ENCODE results near the gene MRPS22. TPM values are rescaled to one million over a fixed set of nuclear protein-coding genes. Genes with fewer than 3 reads are reported as not detected.

Gene MRPS22
- total and polyA plus RNA-seq, 2 of the 8 experiments (the other 6 are each of a cell fraction or from before 2014, with no cell fraction given): 28.3 to 45.8 TPM

DNA sequence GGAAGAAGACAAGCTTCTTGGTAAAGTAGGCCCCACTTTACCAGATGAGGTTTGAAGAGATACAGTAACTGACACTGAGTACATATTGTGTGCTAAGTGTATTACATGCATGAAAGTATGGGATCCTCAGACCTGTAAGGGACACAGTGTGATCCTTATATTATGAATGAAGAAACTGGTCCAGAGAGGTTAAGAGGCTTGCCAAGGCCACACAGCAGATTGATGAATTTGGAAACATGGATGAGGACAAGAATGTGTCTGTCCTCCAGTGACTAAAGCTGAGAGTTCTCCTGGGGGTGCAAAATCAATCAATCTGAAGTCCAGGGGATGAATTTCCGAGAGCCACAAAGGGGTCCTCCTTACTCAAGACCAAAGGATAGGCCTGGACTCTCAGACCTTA lies 31.4 kb upstream of the MRPS22 start:
- no peak overlapping the region for H2BK5ac ChIP-seq (ENCODE audit: low read depth, low read length)
- no peaks in the 10 kb centered on the region for H3K79me1 ChIP-seq (ENCODE audit: low read depth, low read length)
- H3K9me3 ChIP-seq (ENCODE audit: insufficient read depth in 2 of 2, low read depth in 1 of 2, low read length in 1 of 2): no peaks in the 10 kb centered on the region
- H3K9ac ChIP-seq (replicated peaks in 1 of 4; ENCODE audit: extremely low read depth in 1 of 4, low read depth in 3 of 4, low read length in 3 of 4): no peak overlapping the region
- DNase-seq (ENCODE audit: low read depth in 1 of 2, low spot score in 2 of 2) (no peak), FAIRE-seq (no peak)
- no peak overlapping the region for H4K91ac ChIP-seq (replicated peaks; ENCODE audit: insufficient read length, low read length)
- H2AFZ ChIP-seq (ENCODE audit: low read length): no peak overlapping the region
- no peak overlapping the region for H3K4me3 ChIP-seq (ENCODE audit: extremely low read depth in 1 of 4, insufficient read depth in 2 of 4, low read depth in 3 of 4, low read length in 4 of 4)
- ChIA-PET POLR2A (ENCODE audit: partially characterized antibody) (no interaction called here), CTCF (ENCODE audit: partially characterized antibody) (interaction anchor here (1.1 to 8.6 kb wide), 4 partner anchors 7 to 200 kb away, joined by 4 to 103 read pairs (median 8); no protein-coding TSS in a partner anchor)
- no peak overlapping the region for H3K4me2 ChIP-seq (ENCODE audit: insufficient read depth in 1 of 2, low read depth in 2 of 2, low read length in 2 of 2)
- H3K23me2 ChIP-seq (ENCODE audit: low read depth, low read length): peaks cover 1% of the 10 kb centered on the region; the same call in 1 of the 2 replicates
- H3K27ac ChIP-seq (ENCODE audit: low read depth, low read length): no peak overlapping the region
- H4K8ac ChIP-seq (ENCODE audit: extremely low read depth, insufficient read depth, low read length): no peak overlapping the region
- no peak overlapping the region for H3K18ac ChIP-seq (ENCODE audit: extremely low read depth, low read length)
- H3K36me3 ChIP-seq (ENCODE audit: control insufficient read depth in 2 of 4, insufficient read depth in 4 of 4, low read length in 3 of 4): no peaks in the 10 kb centered on the region
- no peaks in the 10 kb centered on the region for H3K79me2 ChIP-seq (ENCODE audit: control insufficient read depth in 1 of 2, insufficient read depth in 2 of 2, low read length in 2 of 2)
- H3K27me3 ChIP-seq (replicated peaks in 1 of 4; ENCODE audit: control insufficient read depth in 3 of 4, extremely low read depth in 1 of 4, insufficient read depth in 3 of 4, low read length in 3 of 4): no peaks in the 10 kb centered on the region
- peaks cover 0 to 6% (median 2%) of the 10 kb centered on the region in 4 experiments; a peak in 5 of 7 replicates for H3K4me1 ChIP-seq (replicated peaks in 1 of 4; ENCODE audit: control insufficient read depth in 3 of 4, insufficient read depth in 4 of 4, low read length in 3 of 4)
- no peak overlapping the region for H2AK5ac ChIP-seq (ENCODE audit: low read depth, low read length)
- H2BK12ac ChIP-seq (ENCODE audit: low read depth, low read length): no peak overlapping the region
- no peaks in the 10 kb centered on the region for H4K20me1 ChIP-seq (replicated peaks in 1 of 2; ENCODE audit: control insufficient read depth in 1 of 2, insufficient read depth in 2 of 2, low read length in 2 of 2)
- no peak overlapping the region for H3K4ac ChIP-seq (replicated peaks; ENCODE audit: insufficient read length, low read depth, low read length)
- H3K23ac ChIP-seq (ENCODE audit: insufficient read length): no peak overlapping the region
- no peak overlapping the region for H2BK15ac ChIP-seq (ENCODE audit: low read length)
- no peak overlapping the region for H3K14ac ChIP-seq (ENCODE audit: insufficient read length)
- no peak overlapping the region for H3K56ac ChIP-seq (replicated peaks; ENCODE audit: insufficient read length, low read depth, low read length)
- 100% methylated on average over 1 of the region's 1 CpG; no CpG with 5 or more reads in 1 of the 2 experiments for WGBS, 2 experiments (ENCODE audit: extremely low coverage in 1 of 2, insufficient coverage in 1 of 2, insufficient read length in 1 of 2, insufficient replicate concordance in 2 of 2, low coverage in 1 of 2, low lambda C conversion rate in 2 of 2, missing lambda C conversion rate in 1 of 2)
- no peak overlapping the region for H4K5ac ChIP-seq (ENCODE audit: insufficient read length, low read depth, low read length)
- no peak overlapping the region for H2BK120ac ChIP-seq (replicated peaks; ENCODE audit: low read depth, low read length)
- H2BK20ac ChIP-seq (ENCODE audit: low read length): no peak overlapping the region
- TF ChIP-seq YY1 (IDR thresholded peaks at IDR 0.05; ENCODE audit: low read depth, low read length): no peak

Data from H1 (cell line).